Ammon's horn (tissue), 1 donor: ENCODE measurements around the gene PPP6R2.
"Not testable (repeated sequence)": the region's sequence is repeated elsewhere in the genome, so short reads cannot be mapped to it uniquely, and the experiment has no call there.

Experiments
- DNase-seq: peaks from one replicate; pipeline ENCODE4 v3.0.0-alpha.2; 2016; ENCODE audit warnings: low spot score

PPP6R2 gene

GRCh38 chr22:50339945-50340879 lies 2.9 kb upstream of the PPP6R2 start:
- no peak for DNase-seq

- DNase-seq: peak; percentile 93
Measured at GRCh38 chr22:50341977-50342650, 1.0 kb upstream of the PPP6R2 start.

- DNase-seq: no peak
Measured at GRCh38 chr22:50343541-50343935, 411 bp downstream of the PPP6R2 start.

- DNase-seq: no peak
Measured at GRCh38 chr22:50346470-50346869, 3.3 kb downstream of the PPP6R2 start.

GRCh38 chr22:50347157-50347556 lies 4.0 kb downstream of the PPP6R2 start:
- no peak for DNase-seq

GRCh38 chr22:50348058-50348457 lies 4.9 kb downstream of the PPP6R2 start:
- no peak for DNase-seq

- DNase-seq: no peak
Measured at GRCh38 chr22:50356186-50356585, 13.1 kb downstream of the PPP6R2 start.

- no peak for DNase-seq
Measured at GRCh38 chr22:50357222-50357621, 14.1 kb downstream of the PPP6R2 start.

- no peak for DNase-seq
Measured at GRCh38 chr22:50357756-50358155, 14.6 kb downstream of the PPP6R2 start.

GRCh38 chr22:50360578-50360977 lies 17.5 kb downstream of the PPP6R2 start:
- no peak for DNase-seq

- DNase-seq: no peak
Measured at GRCh38 chr22:50361222-50361621, 18.1 kb downstream of the PPP6R2 start.

- no peak for DNase-seq
Measured at GRCh38 chr22:50361688-50362087, 18.6 kb downstream of the PPP6R2 start.

GRCh38 chr22:50363166-50363802 lies 20.2 kb downstream of the PPP6R2 start:
- DNase-seq: no peak

GRCh38 chr22:50363803-50364194 lies 20.7 kb downstream of the PPP6R2 start:
- not testable (repeated sequence) for DNase-seq

- no peak for DNase-seq
Measured at GRCh38 chr22:50367778-50368500, 24.8 kb downstream of the PPP6R2 start.

- DNase-seq: no peak
Measured at GRCh38 chr22:50371101-50371648, 28.0 kb downstream of the PPP6R2 start.

- DNase-seq: no peak
Measured at GRCh38 chr22:50376085-50376651, 33.0 kb downstream of the PPP6R2 start.

GRCh38 chr22:50381021-50381555 lies 38.0 kb downstream of the PPP6R2 start:
- DNase-seq: not testable (repeated sequence)

- DNase-seq: no peak
Measured at GRCh38 chr22:50396751-50397370, 53.7 kb downstream of the PPP6R2 start.

GRCh38 chr22:50397371-50398060 lies 54.4 kb downstream of the PPP6R2 start:
- DNase-seq: not testable (repeated sequence)
